Sigmoid colon (tissue), 4 donors: Measurements from ENCODE around the gene MPDZ.

ENCODE experiments used
- EP300 ChIP-seq, 4 donors: sonication (generic); formaldehyde crosslinking; IDR thresholded peaks; one replicate each; pipeline ENCODE4 v1.6.1; 2017; ENCODE audit warnings: antibody characterized with exemption in 4 of 4
- POLR2AphosphoS5 ChIP-seq, 4 donors: sonication (generic); formaldehyde crosslinking; IDR thresholded peaks; one replicate each; pipeline ENCODE4 v1.6.1; 2017; ENCODE audit warnings: antibody characterized with exemption in 4 of 4
- TF ChIP-seq, protein P1 (sequence below), 4 experiments: fragments of 450-650 bp in 3 of 4; fragments of 200-600 bp in 1 of 4; IDR thresholded peaks; one replicate each; pipeline ENCODE4 v1.5.1; 2016 to 2019; ENCODE audit warnings: antibody characterized with exemption in 4 of 4, mild to moderate bottlenecking in 3 of 4, moderate library complexity in 2 of 4

- TF ChIP-seq, protein P1, sequence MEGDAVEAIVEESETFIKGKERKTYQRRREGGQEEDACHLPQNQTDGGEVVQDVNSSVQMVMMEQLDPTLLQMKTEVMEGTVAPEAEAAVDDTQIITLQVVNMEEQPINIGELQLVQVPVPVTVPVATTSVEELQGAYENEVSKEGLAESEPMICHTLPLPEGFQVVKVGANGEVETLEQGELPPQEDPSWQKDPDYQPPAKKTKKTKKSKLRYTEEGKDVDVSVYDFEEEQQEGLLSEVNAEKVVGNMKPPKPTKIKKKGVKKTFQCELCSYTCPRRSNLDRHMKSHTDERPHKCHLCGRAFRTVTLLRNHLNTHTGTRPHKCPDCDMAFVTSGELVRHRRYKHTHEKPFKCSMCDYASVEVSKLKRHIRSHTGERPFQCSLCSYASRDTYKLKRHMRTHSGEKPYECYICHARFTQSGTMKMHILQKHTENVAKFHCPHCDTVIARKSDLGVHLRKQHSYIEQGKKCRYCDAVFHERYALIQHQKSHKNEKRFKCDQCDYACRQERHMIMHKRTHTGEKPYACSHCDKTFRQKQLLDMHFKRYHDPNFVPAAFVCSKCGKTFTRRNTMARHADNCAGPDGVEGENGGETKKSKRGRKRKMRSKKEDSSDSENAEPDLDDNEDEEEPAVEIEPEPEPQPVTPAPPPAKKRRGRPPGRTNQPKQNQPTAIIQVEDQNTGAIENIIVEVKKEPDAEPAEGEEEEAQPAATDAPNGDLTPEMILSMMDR (IDR thresholded peaks at IDR 0.05) = no peak
- TF ChIP-seq POLR2AphosphoS5 (IDR thresholded peaks at IDR 0.05) (no peak), EP300 (IDR thresholded peaks at IDR 0.05) (no peak)
These were observed 139.8 kb downstream of the MPDZ start for GRCh38 chr9:13139641-13140171.
